Measurements from ENCODE around the gene ZFHX3.

ZFHX3 gene

GRCh38 chr16:72876221-72876620, 171.7 kb downstream of the ZFHX3 start:
- TF ChIP-seq NFIC (IDR thresholded peaks at IDR 0.05) = no peak
- no peak for TF ChIP-seq FOXM1 (IDR thresholded peaks at IDR 0.05; ENCODE audit: borderline replicate concordance, low read depth)

DNA sequence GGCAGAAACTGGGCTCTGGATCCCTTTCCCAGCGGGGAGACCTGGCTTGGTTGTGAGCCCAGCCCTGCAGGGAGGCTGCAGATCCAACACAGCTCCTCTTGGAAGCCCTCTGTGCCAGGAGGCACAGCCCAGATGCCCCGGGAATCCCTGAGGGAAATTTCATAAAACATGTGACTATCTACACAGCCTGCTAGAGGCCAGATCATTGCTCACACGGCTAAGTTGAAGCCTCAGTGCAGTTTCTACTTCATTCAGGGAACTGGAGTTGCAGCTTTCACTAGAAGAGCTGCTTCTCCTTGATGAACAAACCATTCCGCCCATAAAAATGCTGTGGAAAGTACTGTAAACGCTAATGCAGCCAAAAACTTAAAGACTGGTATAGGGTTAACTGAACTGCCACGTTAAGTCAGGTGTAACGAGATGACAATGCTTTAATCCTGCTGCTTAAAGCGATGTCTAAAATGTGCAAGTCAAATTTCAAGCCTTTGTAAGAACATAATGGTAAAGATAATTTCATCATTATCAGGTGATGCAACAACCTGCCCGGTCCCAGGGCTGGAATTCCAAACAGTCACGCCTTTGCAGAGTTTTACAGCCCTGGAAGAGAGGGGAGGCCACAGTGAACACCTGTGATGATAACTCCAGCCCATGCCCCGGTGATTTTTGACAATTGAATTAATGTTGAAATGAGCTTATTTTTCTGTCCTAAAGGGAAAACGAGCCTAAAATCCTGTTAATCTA, 172.5 kb downstream of the ZFHX3 start:
- TF ChIP-seq TEAD4 (IDR thresholded peaks at IDR 0.05) = peak; percentile 58; the same call in 1 of the 2 replicates
- peak; percentile 90 for TF ChIP-seq CEBPB (IDR thresholded peaks at IDR 0.05)
- TF ChIP-seq TCF12 (IDR thresholded peaks at IDR 0.05; ENCODE audit: low read depth) = no peak

DNA sequence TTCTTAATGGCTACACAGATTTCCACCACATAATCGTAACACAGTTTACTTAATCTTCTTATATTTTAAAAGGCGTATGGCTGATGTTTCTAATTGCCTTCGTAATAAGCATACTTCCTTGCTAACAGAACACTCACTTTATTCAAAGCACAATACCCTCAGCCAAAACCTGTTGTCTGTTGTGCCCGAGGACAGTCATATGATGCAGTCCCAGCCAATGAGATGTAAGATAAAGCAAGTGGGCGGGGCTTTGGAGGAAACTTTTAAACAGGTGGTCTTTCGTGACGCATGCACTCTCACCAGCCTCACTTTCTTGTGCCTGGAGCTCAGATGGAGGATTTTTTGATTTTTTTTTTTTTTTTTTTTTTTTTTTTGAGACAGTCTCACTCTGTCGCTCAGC, 174.1 kb downstream of the ZFHX3 start:
- TF ChIP-seq EP300 (IDR thresholded peaks at IDR 0.05; ENCODE audit: borderline replicate concordance) (no peak), EGR1 (IDR thresholded peaks at IDR 0.05) (no peak), USF1 (IDR thresholded peaks at IDR 0.05) (peak; percentile 66)

DNA sequence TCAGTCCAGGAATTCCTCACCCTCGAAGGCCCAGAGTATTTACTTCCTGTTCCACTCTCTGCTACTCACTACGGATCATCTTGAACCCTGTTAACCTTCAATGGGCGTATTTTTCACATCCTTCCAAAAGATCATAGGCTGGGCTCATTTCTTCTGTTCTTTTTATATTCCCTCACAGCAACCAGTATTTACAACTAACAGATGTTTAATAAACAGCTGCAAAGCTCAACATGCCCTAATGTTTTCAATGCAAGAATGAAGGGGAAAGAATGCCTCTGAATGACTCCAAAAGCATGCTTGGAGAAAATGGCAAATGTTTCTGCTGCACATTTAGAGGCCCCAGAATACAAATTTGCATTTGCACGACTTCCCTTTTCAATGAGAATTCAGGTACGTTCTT, 174.9 kb downstream of the ZFHX3 start:
- TF ChIP-seq TCF12 (IDR thresholded peaks at IDR 0.05; ENCODE audit: low read depth) (no peak), RAD21 (IDR thresholded peaks at IDR 0.05; ENCODE audit: low read depth) (no peak), REST (IDR thresholded peaks at IDR 0.05; ENCODE audit: low read depth) (no peak), FOXM1 (IDR thresholded peaks at IDR 0.05; ENCODE audit: borderline replicate concordance, low read depth) (no peak), TEAD4 (IDR thresholded peaks at IDR 0.05) (no peak), EP300 (IDR thresholded peaks at IDR 0.05; ENCODE audit: borderline replicate concordance) (no peak), NFIC (IDR thresholded peaks at IDR 0.05) (no peak), CREB1 (IDR thresholded peaks at IDR 0.05; ENCODE audit: low read depth) (no peak), CEBPB (IDR thresholded peaks at IDR 0.05) (no peak), ZBTB7A (IDR thresholded peaks at IDR 0.05; ENCODE audit: low read depth) (no peak), EGR1 (IDR thresholded peaks at IDR 0.05) (no peak), YY1 (IDR thresholded peaks at IDR 0.05; ENCODE audit: low read depth) (no peak), TAF1 (IDR thresholded peaks at IDR 0.05; ENCODE audit: low read depth) (no peak), USF1 (IDR thresholded peaks at IDR 0.05) (no peak)
- TF ChIP-seq, protein P1, sequence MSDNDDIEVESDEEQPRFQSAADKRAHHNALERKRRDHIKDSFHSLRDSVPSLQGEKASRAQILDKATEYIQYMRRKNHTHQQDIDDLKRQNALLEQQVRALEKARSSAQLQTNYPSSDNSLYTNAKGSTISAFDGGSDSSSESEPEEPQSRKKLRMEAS (IDR thresholded peaks at IDR 0.05) = no peak

GRCh38 chr16:72865835-72866234, 182.1 kb downstream of the ZFHX3 start:
- no peak for TF ChIP-seq EGR1 (IDR thresholded peaks at IDR 0.05)
- TF ChIP-seq RAD21 (IDR thresholded peaks at IDR 0.05; ENCODE audit: low read depth) = no peak
- TF ChIP-seq, protein P1 (IDR thresholded peaks at IDR 0.05) = no peak
- no peak for TF ChIP-seq YY1 (IDR thresholded peaks at IDR 0.05; ENCODE audit: low read depth)

GRCh38 chr16:72865258-72865657, 182.7 kb downstream of the ZFHX3 start:
- no peak for TF ChIP-seq TCF12 (IDR thresholded peaks at IDR 0.05; ENCODE audit: low read depth)
- TF ChIP-seq NFIC (IDR thresholded peaks at IDR 0.05) = no peak
- TF ChIP-seq CREB1 (IDR thresholded peaks at IDR 0.05; ENCODE audit: low read depth) = no peak
- no peak for TF ChIP-seq TAF1 (IDR thresholded peaks at IDR 0.05; ENCODE audit: low read depth)
- no peak for TF ChIP-seq ZBTB7A (IDR thresholded peaks at IDR 0.05; ENCODE audit: low read depth)
- TF ChIP-seq USF1 (IDR thresholded peaks at IDR 0.05) = no peak
- no peak for TF ChIP-seq CEBPB (IDR thresholded peaks at IDR 0.05)
- TF ChIP-seq RAD21 (IDR thresholded peaks at IDR 0.05; ENCODE audit: low read depth) = no peak
- no peak for TF ChIP-seq EP300 (IDR thresholded peaks at IDR 0.05; ENCODE audit: borderline replicate concordance)
- no peak for TF ChIP-seq YY1 (IDR thresholded peaks at IDR 0.05; ENCODE audit: low read depth)
- TF ChIP-seq EGR1 (IDR thresholded peaks at IDR 0.05) = no peak
- TF ChIP-seq FOXM1 (IDR thresholded peaks at IDR 0.05; ENCODE audit: borderline replicate concordance, low read depth) = no peak
- TF ChIP-seq TEAD4 (IDR thresholded peaks at IDR 0.05) = no peak
- TF ChIP-seq REST (IDR thresholded peaks at IDR 0.05; ENCODE audit: low read depth) = no peak
- TF ChIP-seq, protein P1 (IDR thresholded peaks at IDR 0.05) = no peak
